Metanephros (tissue), 2 donors: ENCODE results near the gene C1QTNF5. TPM values are rescaled to one million over a fixed set of nuclear protein-coding genes. Genes with fewer than 3 reads are reported as not detected.

Experiments
- small RNA-seq: library from RNA; depleted of rRNA; stranded (forward); fragments of <200 nt; gene quantifications from one replicate; pipeline ENCODE3, GENCODE V24; 2014; ENCODE audit warnings: low replicate concordance
- total RNA-seq: library from RNA; depleted of rRNA; stranded (reverse); fragments of >200 nt; gene quantifications from one replicate; pipeline ENCODE4 v1.2.3, GENCODE V29; 2014

Gene C1QTNF5
- 39.0 TPM for total RNA-seq

GRCh38 chr11:119340335-119341221 is at the start of gene C1QTNF5:
TSS of gene C1QTNF5 (minus strand) at chr11:119340883. CDS start at chr11:119340397, 486 bp downstream.

GRCh38 chr11:119381181-119381988 is 40.7 kb upstream of the C1QTNF5 start, which contains the start of gene USP2:
TSS of gene USP2 (minus strand) at chr11:119381690. CDS start at chr11:119373480, 8,210 bp downstream.

GRCh38 chr11:119346605-119347004 is 5.9 kb upstream of the C1QTNF5 start, which contains the start of gene MFRP:
TSS of gene MFRP (minus strand) at chr11:119346705. CDS start at chr11:119346513, 192 bp downstream.

GRCh38 chr11:119334174-119334930 is 6.3 kb downstream of the C1QTNF5 start, which contains the start of gene RNF26:
TSS of gene RNF26 (plus strand) at chr11:119334527. CDS start at chr11:119335123, 596 bp downstream.

GRCh38 chr11:119316729-119317591 is 23.7 kb downstream of the C1QTNF5 start, which contains the start of gene MCAM:
TSS of gene MCAM (minus strand) at chr11:119317130. CDS start at chr11:119317101, 29 bp downstream.

Small RNA genes within 50 kb of the gene (small RNA-seq; reads per million reads assigned to genes)
- gene RF01225: not detected
- not detected for gene RNU6-262P

Other genes with a start within 250 kb of the C1QTNF5 start
- gene DPAGT1, start 239.0 kb downstream of the C1QTNF5 start, total RNA-seq: 20.0 TPM
- gene C2CD2L, start 233.5 kb downstream of the C1QTNF5 start, total RNA-seq: 6.9 TPM
- 26.6 TPM for gene HINFP, start 219.3 kb downstream of the C1QTNF5 start, total RNA-seq
- 0.76 TPM for gene ABCG4, start 191.8 kb downstream of the C1QTNF5 start, total RNA-seq
- 23.4 TPM for gene NLRX1, start 172.2 kb downstream of the C1QTNF5 start, total RNA-seq
- gene NHERF4, start 155.4 kb downstream of the C1QTNF5 start, total RNA-seq: 12.4 TPM
- 15.9 TPM for gene CBL, start 134.5 kb downstream of the C1QTNF5 start, total RNA-seq
- 117 TPM for gene MCAM, start 23.8 kb downstream of the C1QTNF5 start, total RNA-seq
- 13.8 TPM for gene RNF26, start 6.4 kb downstream of the C1QTNF5 start, total RNA-seq
- gene MFRP, start 5.8 kb upstream of the C1QTNF5 start, total RNA-seq: 0.06 TPM
- gene USP2, start 40.8 kb upstream of the C1QTNF5 start, total RNA-seq: 14.3 TPM
- gene THY1, start 82.3 kb upstream of the C1QTNF5 start, total RNA-seq: 39.7 TPM